ENCODE measurements around the gene MMP8.

MMP8 gene

GRCh38 chr11:102722821-102723220 is 1.9 kb downstream of the MMP8 start:
- peak; percentile 20 for DNase-seq

GRCh38 chr11:102719620-102720277 is 5.0 kb downstream of the MMP8 start:
- DNase-seq: peak; percentile 51

- DNase-seq: no peak
These were observed 7.5 kb downstream of the MMP8 start for GRCh38 chr11:102717280-102717679.

GRCh38 chr11:102716527-102716926 is 8.2 kb downstream of the MMP8 start:
- DNase-seq: no peak

GRCh38 chr11:102712137-102712536 is 12.6 kb downstream of the MMP8 start:
- no peak for DNase-seq

GRCh38 chr11:102709201-102709945 is 15.4 kb downstream of the MMP8 start:
- no peak for DNase-seq

GRCh38 chr11:102708654-102709053 is 16.1 kb downstream of the MMP8 start:
- no peak for DNase-seq

GRCh38 chr11:102705626-102706025 is 19.1 kb downstream of the MMP8 start, which contains the start of gene MMP27:
Gene MMP27 (minus strand): TSS chr11:102705769. CDS start chr11:102705714, 55 bp downstream.
- no peak for DNase-seq

GRCh38 chr11:102704841-102705240 is 19.9 kb downstream of the MMP8 start:
- no peak for DNase-seq

- no peak for DNase-seq
These were observed 20.8 kb downstream of the MMP8 start for GRCh38 chr11:102703826-102704493.

- no peak for DNase-seq
These were observed 29.6 kb downstream of the MMP8 start for GRCh38 chr11:102695201-102695600.

- DNase-seq: no peak
These were observed 39.0 kb downstream of the MMP8 start for GRCh38 chr11:102685754-102686153.

GRCh38 chr11:102685338-102685737 is 39.4 kb downstream of the MMP8 start:
- DNase-seq: peak; percentile 13

GRCh38 chr11:102683277-102683676 is 41.5 kb downstream of the MMP8 start:
- DNase-seq: no peak

- peak; percentile 47 for DNase-seq
These were observed 43.8 kb downstream of the MMP8 start for GRCh38 chr11:102680945-102681344.

- DNase-seq: no peak
These were observed 46.7 kb downstream of the MMP8 start for GRCh38 chr11:102678022-102678421.

- DNase-seq: no peak
These were observed 48.7 kb downstream of the MMP8 start for GRCh38 chr11:102676084-102676483.

GRCh38 chr11:102669664-102670063 is 55.1 kb downstream of the MMP8 start:
- DNase-seq: peak; percentile 60

- DNase-seq: peak; percentile 60
These were observed 58.3 kb downstream of the MMP8 start for GRCh38 chr11:102666331-102666957.

- peak; percentile 15 for DNase-seq
These were observed 60.6 kb downstream of the MMP8 start for GRCh38 chr11:102664001-102664752.

GRCh38 chr11:102662607-102663006 is 62.1 kb downstream of the MMP8 start:
- no peak for DNase-seq

All from fibroblast of skin of scalp (primary cell).